Testis (tissue), 3 donors: ENCODE results near the gene MCM3AP. TPM values are rescaled to one million over a fixed set of nuclear protein-coding genes. Genes with fewer than 3 reads are reported as not detected.

ENCODE experiments used
- DNase-seq: peaks from one replicate; pipeline ENCODE4 v3.0.0-alpha.2; 2019
- H3K27ac ChIP-seq, 2 donors: fragments of 200-600 bp; sonication (generic); one replicate each; pipeline ENCODE4 v1.5.1; 2019
- H3K27me3 ChIP-seq: fragments of 200-600 bp; sonication (generic); one replicate; pipeline ENCODE4 v1.5.1; 2019
- H3K36me3 ChIP-seq: fragments of 200-600 bp; sonication (generic); one replicate; pipeline ENCODE4 v1.5.1; 2017; ENCODE audit warnings: low read depth; ENCODE audit errors: missing control alignments
- H3K4me1 ChIP-seq: fragments of 200-600 bp; sonication (generic); one replicate; pipeline ENCODE4 v1.5.1; 2019
- H3K4me3 ChIP-seq, 2 donors: fragments of 200-600 bp; sonication (generic); one replicate each; pipeline ENCODE4 v1.5.1; 2017 to 2019
- H3K9me3 ChIP-seq: fragments of 200-600 bp; sonication (generic); one replicate; pipeline ENCODE4 v1.5.1; 2017
- POLR2A ChIP-seq: fragments of 450-650 bp; IDR thresholded peaks from one replicate; pipeline ENCODE4 v1.6.1; 2017; ENCODE audit warnings: antibody characterized with exemption, mild to moderate bottlenecking, moderate library complexity
- WGBS, 2 donors: methylation state at CpG; one replicate each; pipeline ENCODE4 v1.1.5; 2018; 5-methylcytosine and 5-hydroxymethylcytosine counted together
- intact Hi-C: fragments of 100-400 bp; cut with DNase I; formaldehyde crosslinking; loops from one replicate; pipeline ENCODE4 v1.15.1; 2023; ENCODE audit warnings: low total_unique reads
- polyA plus RNA-seq: library from polyadenylated mRNA; stranded (reverse); fragments of 350-450 nt; fragmentation: Illumina TruSeq; extraction: RNeasy Lipid Tissue Mini Kit (QIAGEN cat#74804); gene quantifications from one replicate; pipeline ENCODE4 v1.2.3, GENCODE V29; 2014; ENCODE audit warnings: low read depth, low replicate concordance; ENCODE audit not compliant: insufficient read depth
- total RNA-seq, 2 donors: library from RNA; depleted of rRNA; stranded (reverse); fragments of >200 nt; gene quantifications; one replicate each; pipeline ENCODE4 v1.2.3, GENCODE V29; 2016
- TF ChIP-seq, protein P1 (sequence below), 3 experiments: fragments of 450-650 bp in 2 of 3; fragments of 200-600 bp in 1 of 3; sonication (generic) in 1 of 3; IDR thresholded peaks; one replicate each; pipeline ENCODE4 v1.5.1; 2016 to 2019; ENCODE audit warnings: antibody characterized with exemption in 3 of 3, mild to moderate bottlenecking in 2 of 3, moderate library complexity in 1 of 3

MCM3AP gene
- total and polyA plus RNA-seq, 3 donors from 2014 or later = 68.3 to 136 (median 107) TPM

DNA sequence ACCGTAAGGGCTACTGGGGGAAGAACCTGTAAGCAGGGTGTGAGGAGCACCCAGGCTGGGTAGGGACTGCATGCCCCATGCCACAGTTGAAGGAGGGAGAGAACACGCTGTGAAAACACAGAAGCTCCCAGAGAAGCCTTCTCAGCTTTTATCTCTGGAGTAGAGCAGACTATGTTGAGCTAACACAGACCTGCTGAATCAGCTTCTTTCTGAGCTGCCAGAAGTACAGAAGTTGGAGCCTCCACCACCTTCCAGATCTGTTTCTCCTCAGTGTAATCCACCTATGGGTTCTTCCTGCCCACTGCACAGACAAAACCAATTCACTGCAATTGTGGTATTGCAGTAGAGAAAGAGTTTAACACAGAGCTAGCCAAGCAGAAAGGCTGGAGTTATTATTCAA, 6.2 kb upstream of the MCM3AP start:
- no peaks in the 10 kb centered on the region for H3K4me1 ChIP-seq
- no peak overlapping the region for H3K4me3 ChIP-seq
- TF ChIP-seq, protein P1, sequence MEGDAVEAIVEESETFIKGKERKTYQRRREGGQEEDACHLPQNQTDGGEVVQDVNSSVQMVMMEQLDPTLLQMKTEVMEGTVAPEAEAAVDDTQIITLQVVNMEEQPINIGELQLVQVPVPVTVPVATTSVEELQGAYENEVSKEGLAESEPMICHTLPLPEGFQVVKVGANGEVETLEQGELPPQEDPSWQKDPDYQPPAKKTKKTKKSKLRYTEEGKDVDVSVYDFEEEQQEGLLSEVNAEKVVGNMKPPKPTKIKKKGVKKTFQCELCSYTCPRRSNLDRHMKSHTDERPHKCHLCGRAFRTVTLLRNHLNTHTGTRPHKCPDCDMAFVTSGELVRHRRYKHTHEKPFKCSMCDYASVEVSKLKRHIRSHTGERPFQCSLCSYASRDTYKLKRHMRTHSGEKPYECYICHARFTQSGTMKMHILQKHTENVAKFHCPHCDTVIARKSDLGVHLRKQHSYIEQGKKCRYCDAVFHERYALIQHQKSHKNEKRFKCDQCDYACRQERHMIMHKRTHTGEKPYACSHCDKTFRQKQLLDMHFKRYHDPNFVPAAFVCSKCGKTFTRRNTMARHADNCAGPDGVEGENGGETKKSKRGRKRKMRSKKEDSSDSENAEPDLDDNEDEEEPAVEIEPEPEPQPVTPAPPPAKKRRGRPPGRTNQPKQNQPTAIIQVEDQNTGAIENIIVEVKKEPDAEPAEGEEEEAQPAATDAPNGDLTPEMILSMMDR (IDR thresholded peaks at IDR 0.05) = no peak
- TF ChIP-seq POLR2A = no peak
- no peak overlapping the region for H3K27ac ChIP-seq
- H3K36me3 ChIP-seq = no peaks in the 10 kb centered on the region
- no peaks in the 10 kb centered on the region for H3K9me3 ChIP-seq
- intact Hi-C loops = no loop called here
- H3K27me3 ChIP-seq = no peaks in the 10 kb centered on the region
- 92 to 100% methylated on average over 2 of the region's 2 CpGs for WGBS, 2 donors
- DNase-seq = no peak

DNA sequence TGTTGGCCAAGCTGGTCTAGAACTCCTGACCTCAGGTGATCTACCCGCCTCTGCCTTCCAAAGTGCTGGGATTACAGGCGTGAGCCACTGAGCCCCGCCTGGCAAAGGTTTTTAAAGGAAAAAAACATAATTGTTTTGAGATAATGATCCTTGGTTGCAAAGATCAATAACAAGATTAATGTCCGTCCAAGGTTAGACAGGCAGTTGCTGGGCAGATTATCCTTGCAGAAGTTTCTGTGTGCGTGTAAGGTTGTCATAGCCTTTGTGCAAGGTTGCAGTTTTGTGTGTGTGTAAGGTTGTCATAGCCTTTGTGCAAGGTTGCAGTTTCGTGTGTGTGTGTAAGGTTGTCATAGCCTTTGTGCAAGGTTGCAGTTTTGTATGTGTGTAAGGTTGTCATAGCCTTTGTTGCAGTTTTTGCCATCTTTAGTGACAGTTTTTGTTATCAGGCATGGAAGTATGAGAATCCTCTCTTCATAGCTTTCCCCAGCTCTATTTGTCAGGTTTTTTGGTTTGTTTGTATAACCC, 4.3 kb upstream of the MCM3AP start:
- H3K27ac ChIP-seq = no peak overlapping the region
- no peak for TF ChIP-seq POLR2A
- TF ChIP-seq, protein P1 (IDR thresholded peaks at IDR 0.05) = no peak
- H3K27me3 ChIP-seq = no peaks in the 10 kb centered on the region
- intact Hi-C loops = no loop called here
- H3K9me3 ChIP-seq = no peaks in the 10 kb centered on the region
- H3K36me3 ChIP-seq = no peaks in the 10 kb centered on the region
- DNase-seq = no peak
- H3K4me1 ChIP-seq = peaks cover 6% of the 10 kb centered on the region
- 71 to 82% methylated on average over 6 of the region's 6 CpGs for WGBS, 2 donors
- H3K4me3 ChIP-seq = no peak overlapping the region

DNA sequence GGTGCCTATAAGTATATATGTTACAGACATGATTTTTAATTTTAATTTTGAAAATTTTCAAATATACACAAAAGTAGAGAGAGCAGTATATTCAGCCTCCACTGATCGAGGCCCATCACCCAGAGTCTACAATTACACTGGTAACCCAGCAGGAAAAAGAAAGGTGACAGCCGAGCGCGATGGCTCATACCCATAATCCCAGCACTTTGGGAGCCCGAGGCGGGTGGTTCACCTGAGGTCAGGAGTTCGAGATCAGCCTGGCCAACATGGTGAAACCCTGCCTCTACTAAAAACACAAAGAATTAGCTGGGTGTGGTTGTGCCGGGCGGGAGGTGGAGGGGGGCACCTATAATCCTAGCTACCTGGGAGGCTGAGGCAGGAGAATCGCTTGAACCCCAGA, 2.1 kb upstream of the MCM3AP start:
- no peak for TF ChIP-seq POLR2A
- Histone ChIP-seq H3K4me3 (no peak overlapping the region), H3K36me3 (no peaks in the 10 kb centered on the region), H3K4me1 (peaks cover 11% of the 10 kb centered on the region), H3K9me3 (no peaks in the 10 kb centered on the region), H3K27ac (no peak overlapping the region), H3K27me3 (no peaks in the 10 kb centered on the region)
- no peak for DNase-seq
- 84 to 89% methylated on average over 10 of the region's 10 CpGs for WGBS, 2 donors
- intact Hi-C loops = no loop called here

- no peak for TF ChIP-seq POLR2A
- TF ChIP-seq, protein P1 (IDR thresholded peaks at IDR 0.05) = peak in 1 of 3 experiments; percentile 5
- Histone ChIP-seq H3K27ac (peak overlapping the region; percentile 95), H3K36me3 (no peaks in the 10 kb centered on the region), H3K9me3 (no peaks in the 10 kb centered on the region), H3K4me3 (peak overlapping the region; percentile 85 to 96), H3K27me3 (no peaks in the 10 kb centered on the region), H3K4me1 (peaks cover 19% of the 10 kb centered on the region)
- WGBS, 2 donors = 0 to 1% methylated on average over 16 of the region's 16 CpGs
- intact Hi-C loops = no loop called here
- DNase-seq = no peak
Measured at GRCh38 chr21:46286648-46287002, 1.2 kb upstream of the MCM3AP start.

DNA sequence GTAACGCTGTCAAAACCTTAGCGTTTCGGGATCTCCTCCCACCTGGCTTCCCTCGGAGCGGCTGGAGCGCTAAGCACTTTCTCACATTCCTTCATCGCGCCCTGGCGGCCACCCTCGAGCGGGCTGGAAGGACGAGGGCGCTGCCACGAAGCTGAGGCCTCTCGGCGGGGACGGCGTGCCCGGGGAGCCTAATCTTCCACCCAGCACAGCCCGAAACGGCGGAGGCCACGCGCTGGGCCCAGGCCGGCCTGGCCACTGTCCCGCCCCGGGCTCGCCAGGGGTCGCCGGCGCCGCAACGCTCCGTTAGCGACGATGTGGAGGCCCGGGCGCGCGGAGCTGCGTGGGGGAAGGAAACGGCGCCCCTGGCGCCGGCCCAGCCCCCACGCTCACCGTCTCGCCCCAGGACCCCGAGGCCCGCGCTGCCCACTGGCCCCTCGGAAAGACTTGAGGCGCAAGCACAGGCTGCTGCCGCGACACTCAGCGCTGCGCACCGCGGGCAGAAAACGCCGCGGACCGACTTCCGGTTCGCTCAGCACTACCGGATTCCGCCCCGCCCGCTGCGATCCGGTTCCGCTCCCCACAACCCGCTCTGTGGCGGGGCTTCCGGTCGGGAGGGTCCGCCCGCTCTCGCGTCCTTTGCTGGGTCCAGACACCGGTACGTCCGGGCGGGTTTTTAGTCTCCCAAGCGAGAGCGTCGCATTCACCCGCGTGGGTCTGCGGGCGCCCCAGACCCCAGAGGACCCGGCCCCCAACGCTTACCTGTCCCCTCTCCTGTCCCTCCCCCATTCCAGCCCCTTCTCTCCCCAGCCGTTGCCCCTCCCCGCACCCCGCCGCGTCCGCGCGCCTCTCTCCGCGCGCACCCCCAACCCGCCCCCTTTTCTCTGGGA, 593 bp upstream of the MCM3AP start, which contains the start of gene YBEY:
YBEY (plus strand) TSS at position 582 of the 887 bp plus-strand sequence. CDS start 572 bp downstream, outside the sequence.
- H3K4me1 ChIP-seq = peaks cover 19% of the 10 kb centered on the region
- TF ChIP-seq, protein P1 (IDR thresholded peaks at IDR 0.05) = peak; percentile 16 to 20 (median 19)
- no peak for TF ChIP-seq POLR2A
- peak within 1 kb of the TSS; percentile 85 to 96 for H3K4me3 ChIP-seq
- no peaks in the 10 kb centered on the region for H3K27me3 ChIP-seq
- H3K36me3 ChIP-seq = no peaks in the 10 kb centered on the region
- WGBS, 2 donors = 1% methylated on average over 38 to 104 of the region's 105 CpGs
- peak within 1 kb of the TSS; percentile 95 for H3K27ac ChIP-seq
- peak; percentile 91 for DNase-seq
- intact Hi-C loops = no loop called here
- H3K9me3 ChIP-seq = no peaks in the 10 kb centered on the region
